Activated CD4-positive, alpha-beta T cell treated with anti-CD3 and anti-CD28 coated beads, Interleukin-2, amount 50 U/mL, for 48 hours (primary cell): ENCODE measurements around the gene JADE2.

ENCODE experiments used
- DNase-seq, 2 experiments: peaks; one replicate each; pipeline ENCODE4 v3.0.0-alpha.2; 2020

JADE2 gene

GRCh38 chr5:134571693-134572405 is 46.4 kb downstream of the JADE2 start:
- no peak for DNase-seq

- DNase-seq: no peak
These were observed 47.3 kb downstream of the JADE2 start for GRCh38 chr5:134572811-134573210.

- DNase-seq: no peak
These were observed 49.1 kb downstream of the JADE2 start for GRCh38 chr5:134574521-134574920.

GRCh38 chr5:134575316-134575715 is 49.8 kb downstream of the JADE2 start:
- no peak for DNase-seq

- DNase-seq: no peak
These were observed 51.0 kb downstream of the JADE2 start for GRCh38 chr5:134576386-134577021.

GRCh38 chr5:134577022-134577795 is 51.7 kb downstream of the JADE2 start:
- no peak for DNase-seq

- DNase-seq: peak; percentile 88 to 89
These were observed 52.5 kb downstream of the JADE2 start for GRCh38 chr5:134577796-134578577.

- DNase-seq: no peak
These were observed 53.3 kb downstream of the JADE2 start for GRCh38 chr5:134578578-134579283.

- no peak for DNase-seq
These were observed 53.9 kb downstream of the JADE2 start for GRCh38 chr5:134579284-134579771.

- DNase-seq: no peak
These were observed 54.6 kb downstream of the JADE2 start for GRCh38 chr5:134580001-134580460.

GRCh38 chr5:134581241-134581981 is 55.9 kb downstream of the JADE2 start:
- no peak for DNase-seq

GRCh38 chr5:134582281-134582680 is 56.8 kb downstream of the JADE2 start:
- DNase-seq: no peak

GRCh38 chr5:134582941-134583340 is 57.5 kb downstream of the JADE2 start:
- no peak for DNase-seq

- no peak for DNase-seq
These were observed 58.3 kb downstream of the JADE2 start for GRCh38 chr5:134583766-134584165.

GRCh38 chr5:134584662-134585061 is 59.2 kb downstream of the JADE2 start:
- DNase-seq: no peak

GRCh38 chr5:134585966-134586365 is 60.5 kb downstream of the JADE2 start:
- DNase-seq: no peak

GRCh38 chr5:134586866-134587524 is 61.5 kb downstream of the JADE2 start:
- peak; percentile 95 to 96 for DNase-seq

GRCh38 chr5:134590992-134591659 is 65.7 kb downstream of the JADE2 start:
- peak; percentile 66 to 75 for DNase-seq

- DNase-seq: no peak
These were observed 66.8 kb downstream of the JADE2 start for GRCh38 chr5:134592141-134592746.

GRCh38 chr5:134594336-134594735 is 68.9 kb downstream of the JADE2 start:
- DNase-seq: no peak
